Middle frontal gyrus (tissue), 1 donor: ENCODE measurements around the gene STYXL1.

Experiments
- DNase-seq: peaks from one replicate; pipeline ENCODE4 v3.0.0-alpha.2; 2015; ENCODE audit warnings: low spot score; ENCODE audit errors: extremely low spot score

Gene STYXL1

GRCh38 chr7:75981453-75982305 lies 66.1 kb downstream of the STYXL1 start:
- DNase-seq: no peak

- no peak for DNase-seq
Observed at GRCh38 chr7:75981203-75981452, 66.7 kb downstream of the STYXL1 start.

GRCh38 chr7:75980430-75981202 lies 67.2 kb downstream of the STYXL1 start:
- DNase-seq: no peak

- no peak for DNase-seq
Observed at GRCh38 chr7:75979759-75980429, 67.9 kb downstream of the STYXL1 start.

- no peak for DNase-seq
Observed at GRCh38 chr7:75977743-75978142, 70.1 kb downstream of the STYXL1 start.

GRCh38 chr7:75971961-75972763 lies 75.6 kb downstream of the STYXL1 start:
- DNase-seq: no peak

GRCh38 chr7:75971309-75971960 lies 76.4 kb downstream of the STYXL1 start:
- DNase-seq: no peak

GRCh38 chr7:75969704-75970498 lies 77.9 kb downstream of the STYXL1 start:
- no peak for DNase-seq

GRCh38 chr7:75969182-75969581 lies 78.6 kb downstream of the STYXL1 start:
- no peak for DNase-seq

GRCh38 chr7:75968561-75969001 lies 79.2 kb downstream of the STYXL1 start:
- DNase-seq: no peak

- no peak for DNase-seq
Observed at GRCh38 chr7:75968012-75968411, 79.8 kb downstream of the STYXL1 start.

GRCh38 chr7:75967487-75967997 lies 80.3 kb downstream of the STYXL1 start:
- DNase-seq: no peak

- DNase-seq: no peak
Observed at GRCh38 chr7:75967055-75967454, 80.7 kb downstream of the STYXL1 start.

- no peak for DNase-seq
Observed at GRCh38 chr7:75966190-75966961, 81.4 kb downstream of the STYXL1 start.

- DNase-seq: no peak
Observed at GRCh38 chr7:75965617-75966016, 82.2 kb downstream of the STYXL1 start.

- no peak for DNase-seq
Observed at GRCh38 chr7:75963381-75963995, 84.3 kb downstream of the STYXL1 start.

GRCh38 chr7:75962607-75963380 lies 85.0 kb downstream of the STYXL1 start:
- DNase-seq: no peak

- no peak for DNase-seq
Observed at GRCh38 chr7:75961218-75961617, 86.6 kb downstream of the STYXL1 start.
